A549 (cell line): Measurements from ENCODE around the gene IL2RA.

Experiments used
- CBX2 ChIP-seq: fragments of 200-600 bp; sonication (generic); IDR thresholded peaks from 2 replicates; pipeline ENCODE4 v1.6.1; 2016; ENCODE audit warnings: low read depth, mild to moderate bottlenecking, borderline replicate concordance
- CEBPB ChIP-seq, 2 experiments: fragments of >200 bp in 1 of 2; sonication (Bioruptor Twin) in 1 of 2; formaldehyde crosslinking in 1 of 2; IDR thresholded peaks; 2 replicates each; pipeline ENCODE4 v1.6.1; 2012 to 2016
- EP300 ChIP-seq, 2 experiments: fragments of >200 bp; sonication (Bioruptor Twin); formaldehyde crosslinking; IDR thresholded peaks; 2 replicates in 1 of 2; 3 replicates in 1 of 2; pipeline ENCODE4 v1.6.1; 2016 to 2017
- HDAC2 ChIP-seq: fragments of 200-600 bp; sonication (generic); IDR thresholded peaks from 2 replicates; pipeline ENCODE4 v1.6.1; 2016
- JUNB ChIP-seq: fragments of >200 bp; sonication (Bioruptor Twin); formaldehyde crosslinking; IDR thresholded peaks from 2 replicates; pipeline ENCODE4 v1.6.1; 2016
- MAFK ChIP-seq: fragments of 450-650 bp; IDR thresholded peaks from 2 replicates; pipeline ENCODE4 v1.6.1; 2014; ENCODE audit not compliant: partially characterized antibody
- POLR2A ChIP-seq: IDR thresholded peaks from 2 replicates; pipeline ENCODE4 v1.6.1; 2012; ENCODE audit warnings: mild to moderate bottlenecking, low read length
- POLR2AphosphoS2 ChIP-seq: conservative IDR thresholded peaks from 2 replicates; pipeline ENCODE4 v1.6.1; 2012; ENCODE audit warnings: low read length, improper control_type of control experiment, inconsistent platforms
- RCOR1 ChIP-seq: fragments of 150-350 bp; IDR thresholded peaks from 2 replicates; pipeline ENCODE4 v1.6.1; 2014; ENCODE audit warnings: antibody characterized with exemption, low read length, low read depth
- TF ChIP-seq, protein P1 (sequence below): fragments of >200 bp; sonication (Bioruptor Twin); formaldehyde crosslinking; IDR thresholded peaks from 3 replicates; pipeline ENCODE4 v1.5.1; 2016
- TF ChIP-seq, protein P2 (sequence below): IDR thresholded peaks from 2 replicates; pipeline ENCODE4 v1.6.1; 2012

DNA sequence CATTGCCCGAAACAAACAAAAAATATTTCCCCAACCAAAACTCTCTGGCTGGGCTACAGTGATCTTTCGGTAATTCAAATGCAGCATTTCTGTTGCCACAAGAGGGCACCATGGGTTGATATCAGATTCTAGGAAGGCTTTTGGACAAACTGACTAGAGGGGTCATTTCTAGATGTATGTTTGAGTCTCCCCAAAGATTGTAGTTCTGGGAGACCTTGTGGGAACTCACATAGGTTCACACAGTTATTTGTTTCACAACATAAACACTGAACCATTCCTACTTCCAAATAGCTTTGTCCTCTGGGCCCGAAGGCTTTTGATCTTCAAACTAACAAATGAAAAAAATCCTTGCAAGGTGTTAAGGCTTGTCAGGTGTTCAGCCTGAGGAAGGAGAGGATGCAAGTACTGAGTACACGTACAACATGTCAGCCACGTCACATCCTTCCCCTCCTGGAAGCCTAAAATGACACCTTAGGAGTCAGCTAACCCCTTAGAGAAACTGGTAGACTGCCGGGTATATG lies 47.9 kb downstream of the IL2RA start:
- TF ChIP-seq, protein P1, sequence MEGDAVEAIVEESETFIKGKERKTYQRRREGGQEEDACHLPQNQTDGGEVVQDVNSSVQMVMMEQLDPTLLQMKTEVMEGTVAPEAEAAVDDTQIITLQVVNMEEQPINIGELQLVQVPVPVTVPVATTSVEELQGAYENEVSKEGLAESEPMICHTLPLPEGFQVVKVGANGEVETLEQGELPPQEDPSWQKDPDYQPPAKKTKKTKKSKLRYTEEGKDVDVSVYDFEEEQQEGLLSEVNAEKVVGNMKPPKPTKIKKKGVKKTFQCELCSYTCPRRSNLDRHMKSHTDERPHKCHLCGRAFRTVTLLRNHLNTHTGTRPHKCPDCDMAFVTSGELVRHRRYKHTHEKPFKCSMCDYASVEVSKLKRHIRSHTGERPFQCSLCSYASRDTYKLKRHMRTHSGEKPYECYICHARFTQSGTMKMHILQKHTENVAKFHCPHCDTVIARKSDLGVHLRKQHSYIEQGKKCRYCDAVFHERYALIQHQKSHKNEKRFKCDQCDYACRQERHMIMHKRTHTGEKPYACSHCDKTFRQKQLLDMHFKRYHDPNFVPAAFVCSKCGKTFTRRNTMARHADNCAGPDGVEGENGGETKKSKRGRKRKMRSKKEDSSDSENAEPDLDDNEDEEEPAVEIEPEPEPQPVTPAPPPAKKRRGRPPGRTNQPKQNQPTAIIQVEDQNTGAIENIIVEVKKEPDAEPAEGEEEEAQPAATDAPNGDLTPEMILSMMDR = peak; percentile 80
- TF ChIP-seq CEBPB (IDR thresholded peaks at IDR 0.05) (no peak), EP300 (IDR thresholded peaks at IDR 0.05) (no peak), HDAC2 (no peak), POLR2A (no peak), POLR2AphosphoS2 (no peak), MAFK (no peak), JUNB (no peak), CBX2 (no peak), RCOR1 (no peak)
- TF ChIP-seq, protein P2, sequence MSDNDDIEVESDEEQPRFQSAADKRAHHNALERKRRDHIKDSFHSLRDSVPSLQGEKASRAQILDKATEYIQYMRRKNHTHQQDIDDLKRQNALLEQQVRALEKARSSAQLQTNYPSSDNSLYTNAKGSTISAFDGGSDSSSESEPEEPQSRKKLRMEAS = no peak
